Esophagus muscularis mucosa (tissue), 4 donors: ENCODE data around the gene WNT8A. TPM values are rescaled to one million over a fixed set of nuclear protein-coding genes. Genes with fewer than 3 reads are reported as not detected.

Experiments
- DNase-seq: peaks from one replicate; pipeline ENCODE4 v3.0.0-alpha.2; 2017; ENCODE audit errors: extremely low spot score
- H3K27ac ChIP-seq, 4 donors: fragments of 200-600 bp; sonication (generic); replicated peaks in 1 of 4; 1 replicate in 3 of 4; 2 replicates in 1 of 4; pipeline ENCODE4 v1.5.1; 2016 to 2019; ENCODE audit warnings: mild to moderate bottlenecking in 1 of 4
- H3K27me3 ChIP-seq, 4 donors: fragments of 200-600 bp; sonication (generic); one replicate each; pipeline versions ENCODE4 v1.5.1 to v1.6.0; 2016 to 2019
- H3K36me3 ChIP-seq, 4 donors: fragments of 200-600 bp; sonication (generic); one replicate each; pipeline ENCODE4 v1.5.1; 2016 to 2019
- H3K4me1 ChIP-seq, 4 donors: fragments of 200-600 bp; sonication (generic); one replicate each; pipeline ENCODE4 v1.5.1; 2016 to 2019
- H3K4me3 ChIP-seq, 4 donors: fragments of 200-600 bp; sonication (generic); 1 replicate in 2 of 4; 2 replicates in 2 of 4; pipeline ENCODE4 v1.5.1; 2016 to 2019; ENCODE audit warnings: mild to moderate bottlenecking in 4 of 4, moderate library complexity in 1 of 4
- H3K9me3 ChIP-seq, 4 donors: fragments of 200-600 bp; sonication (generic); 1 replicate in 3 of 4; 2 replicates in 1 of 4; pipeline ENCODE4 v1.5.1; 2016 to 2019
- CTCF ChIP-seq, 3 experiments: fragments of 200-600 bp in 2 of 3; fragments of 450-650 bp in 1 of 3; sonication (generic) in 2 of 3; IDR thresholded peaks; one replicate each; pipeline ENCODE4 v1.5.1; 2017 to 2019; ENCODE audit warnings: antibody characterized with exemption in 3 of 3, mild to moderate bottlenecking in 2 of 3, moderate library complexity in 1 of 3
- EP300 ChIP-seq: sonication (generic); formaldehyde crosslinking; IDR thresholded peaks from one replicate; pipeline ENCODE4 v1.6.1; 2017; ENCODE audit warnings: antibody characterized with exemption
- POLR2A ChIP-seq: fragments of 450-650 bp; IDR thresholded peaks from one replicate; pipeline ENCODE4 v1.6.1; 2017; ENCODE audit warnings: antibody characterized with exemption, moderate library complexity, mild to moderate bottlenecking, low read depth
- POLR2AphosphoS5 ChIP-seq, 2 donors: sonication (generic); formaldehyde crosslinking; IDR thresholded peaks; one replicate each; pipeline ENCODE4 v1.6.1; 2017; ENCODE audit warnings: antibody characterized with exemption in 2 of 2
- WGBS: methylation state at CpG from one replicate; pipeline ENCODE4 v1.1.5; 2018; 5-methylcytosine and 5-hydroxymethylcytosine counted together
- intact Hi-C: fragments of 100-400 bp; cut with DNase I; formaldehyde crosslinking; loops from one replicate; pipeline ENCODE4 v1.15.1; 2023
- total RNA-seq, 4 donors: library from RNA; depleted of rRNA; stranded (reverse); fragments of >200 nt; gene quantifications; one replicate each; pipeline versions ENCODE4 v1.1.0 to v1.2.1, GENCODE V29; 2016

WNT8A gene, protein sequence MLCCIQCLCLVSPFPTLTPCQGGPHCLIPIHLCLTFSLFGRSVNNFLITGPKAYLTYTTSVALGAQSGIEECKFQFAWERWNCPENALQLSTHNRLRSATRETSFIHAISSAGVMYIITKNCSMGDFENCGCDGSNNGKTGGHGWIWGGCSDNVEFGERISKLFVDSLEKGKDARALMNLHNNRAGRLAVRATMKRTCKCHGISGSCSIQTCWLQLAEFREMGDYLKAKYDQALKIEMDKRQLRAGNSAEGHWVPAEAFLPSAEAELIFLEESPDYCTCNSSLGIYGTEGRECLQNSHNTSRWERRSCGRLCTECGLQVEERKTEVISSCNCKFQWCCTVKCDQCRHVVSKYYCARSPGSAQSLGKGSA
- not detected for total RNA-seq

- 67% methylated on average over 5 of the region's 5 CpGs for whole genome bisulfite sequencing
These were observed at the start of gene WNT8A for GRCh38 chr5:138083702-138084101. TSS of gene WNT8A (plus strand) at chr5:138084033. CDS start at chr5:138084128, 95 bp downstream.

GRCh38 chr5:138035605-138036537 lies 48.0 kb upstream of the WNT8A start:
- WGBS, result 33% methylated on average over 11 of the region's 11 CpGs

More at GRCh38 chr5:138083702-138084101, at the start of gene WNT8A:
- Histone ChIP-seq H3K9me3 (no peaks in the 10 kb centered on the region), H3K36me3 (no peaks in the 10 kb centered on the region), H3K27ac (no peak within 1 kb of the TSS), H3K27me3 (no peaks in the 10 kb centered on the region), H3K4me3 (no peak within 1 kb of the TSS), H3K4me1 (no peaks in the 10 kb centered on the region)
- DNase-seq, result no peak
- TF ChIP-seq CTCF (IDR thresholded peaks at IDR 0.05), result no peak
- TF ChIP-seq POLR2AphosphoS5 (IDR thresholded peaks at IDR 0.05), result no peak
- TF ChIP-seq EP300, result no peak
- no peak for TF ChIP-seq POLR2A
- intact Hi-C loops, result no loop called here

DNA sequence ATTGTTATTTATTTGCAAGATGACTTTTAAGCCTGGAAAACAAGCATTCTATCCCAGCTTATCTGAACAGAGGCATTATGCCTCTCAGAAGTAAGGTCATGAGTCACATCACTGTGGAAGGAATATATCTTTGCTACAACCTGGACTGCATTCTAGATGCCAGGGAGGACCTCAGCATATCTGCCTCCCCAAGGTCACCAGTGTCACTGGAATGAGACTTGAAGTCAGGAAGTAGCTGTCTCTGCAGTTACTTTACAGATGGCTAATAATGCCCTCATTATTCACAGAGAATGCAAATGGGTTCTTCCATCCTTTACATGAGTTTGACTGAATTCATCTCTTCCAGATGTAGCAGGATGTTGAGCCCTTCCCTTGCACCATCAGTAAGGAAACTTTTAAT lies 46.6 kb upstream of the WNT8A start:
- no peak for TF ChIP-seq EP300
- TF ChIP-seq POLR2AphosphoS5 (IDR thresholded peaks at IDR 0.05), result no peak
- TF ChIP-seq POLR2A, result no peak
- TF ChIP-seq CTCF (IDR thresholded peaks at IDR 0.05), result no peak
- peaks cover 4 to 22% (median 16%) of the 10 kb centered on the region in 4 donors for H3K4me1 ChIP-seq
- H3K27ac ChIP-seq, result no peak overlapping the region
- H3K36me3 ChIP-seq, result no peaks in the 10 kb centered on the region
- no peak overlapping the region for H3K4me3 ChIP-seq
- intact Hi-C loops, result loop anchor here (2.0 to 10.0 kb wide), 3 partner anchors 32 to 262 kb away; no protein-coding TSS in a partner anchor
- no peaks in the 10 kb centered on the region for H3K27me3 ChIP-seq
- H3K9me3 ChIP-seq, result no peaks in the 10 kb centered on the region
- DNase-seq, result no peak

More at GRCh38 chr5:138035605-138036537, 48.0 kb upstream of the WNT8A start:
- peak overlapping the region; percentile 57 to 63 (median 62) for H3K27ac ChIP-seq
- H3K4me1 ChIP-seq, result peaks cover 12 to 34% (median 26%) of the 10 kb centered on the region in 4 donors
- intact Hi-C loops, result loop anchor here (2.0 to 10.0 kb wide), 3 partner anchors 33 to 261 kb away; no protein-coding TSS in a partner anchor
- H3K4me3 ChIP-seq, result no peak overlapping the region
- TF ChIP-seq POLR2AphosphoS5 (IDR thresholded peaks at IDR 0.05), result peak in 1 of 2 donors; percentile 33
- peak; percentile 79 to 84 (median 81) for TF ChIP-seq CTCF (IDR thresholded peaks at IDR 0.05)
- TF ChIP-seq POLR2A, result no peak
- H3K27me3 ChIP-seq, result no peaks in the 10 kb centered on the region
- H3K9me3 ChIP-seq, result no peaks in the 10 kb centered on the region
- no peaks in the 10 kb centered on the region for H3K36me3 ChIP-seq
- no peak for DNase-seq

DNA sequence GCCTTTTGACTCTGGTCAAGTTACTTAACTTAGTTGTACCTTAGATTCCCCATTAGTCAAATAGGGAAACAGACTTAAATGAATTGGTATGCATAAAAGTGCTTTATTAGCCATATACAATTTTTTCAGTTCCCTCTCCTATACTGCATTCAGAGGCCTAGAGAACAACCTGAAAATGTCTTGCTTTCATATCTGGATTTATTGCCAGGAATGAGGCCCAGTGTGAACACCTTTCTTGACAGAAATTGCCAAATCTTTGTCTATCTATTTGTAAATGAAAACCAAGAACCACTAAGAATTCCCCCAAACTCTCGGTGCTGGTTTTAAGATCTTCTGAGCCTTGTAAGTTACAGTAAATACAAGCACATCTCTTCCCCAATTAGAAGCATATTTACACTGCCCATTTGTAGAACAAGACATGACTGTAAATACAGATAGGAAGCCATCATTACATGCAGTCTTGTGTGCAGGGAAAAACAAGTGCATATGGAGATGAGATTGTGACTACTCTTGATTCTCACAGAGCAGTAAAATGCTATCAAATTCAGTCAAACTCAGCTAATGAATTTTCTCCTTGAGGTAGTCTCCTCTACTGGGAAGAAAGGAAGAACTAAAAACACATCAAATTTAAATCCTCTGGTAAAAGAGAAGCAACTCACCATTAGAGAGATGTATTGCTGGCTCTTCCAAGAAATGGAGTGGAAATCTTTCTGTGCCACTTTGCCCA lies 45.8 kb upstream of the WNT8A start:
- no peak overlapping the region for H3K27ac ChIP-seq
- intact Hi-C loops, result loop anchor here (2.0 to 10.0 kb wide), 3 partner anchors 31 to 263 kb away; no protein-coding TSS in a partner anchor
- 94% methylated on average over 1 of the region's 1 CpG for WGBS

More for the DNA sequence above, 45.8 kb upstream of the WNT8A start:
- no peak overlapping the region for H3K4me3 ChIP-seq
- no peak for DNase-seq
- H3K36me3 ChIP-seq, result no peaks in the 10 kb centered on the region
- H3K4me1 ChIP-seq, result peaks cover 4 to 22% (median 16%) of the 10 kb centered on the region in 4 donors
- no peak for TF ChIP-seq CTCF (IDR thresholded peaks at IDR 0.05)
- no peak for TF ChIP-seq POLR2A
- TF ChIP-seq POLR2AphosphoS5 (IDR thresholded peaks at IDR 0.05), result no peak
- TF ChIP-seq EP300, result no peak
- H3K27me3 ChIP-seq, result no peaks in the 10 kb centered on the region
- no peaks in the 10 kb centered on the region for H3K9me3 ChIP-seq
